GM19463 (cell line): Measurements from ENCODE around the gene MYH13.

ENCODE experiments used
- ATAC-seq: cut with Tn5 transposase; IDR thresholded peaks from one replicate; pipeline ENCODE4 v1.9.1; 2021; ENCODE audit warnings: mild to moderate bottlenecking, moderate library complexity; ENCODE audit not compliant: unreplicated experiment

Gene MYH13

DNA sequence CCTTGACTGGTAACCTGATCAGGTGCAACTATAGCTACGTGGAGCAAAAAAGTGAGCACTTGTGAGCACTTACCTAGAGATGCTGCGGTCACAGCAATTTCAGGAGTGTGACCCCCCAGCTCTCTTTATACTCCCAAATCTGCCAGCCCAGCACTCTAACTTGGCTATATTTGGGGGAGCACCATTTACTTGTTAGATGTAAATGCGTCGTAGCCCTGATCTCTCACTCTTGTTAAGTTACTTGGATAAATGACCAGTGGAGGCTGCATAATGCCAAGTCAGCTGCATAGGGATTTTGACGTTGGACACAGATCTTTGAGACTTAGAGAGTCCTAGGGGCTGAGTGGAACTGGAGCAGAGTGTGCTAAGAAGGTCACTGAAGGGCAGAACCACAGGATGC, at the start of gene MYH13:
Gene MYH13 (minus strand): TSS at position 101 of the 400 bp plus-strand sequence. CDS start 8,476 bp downstream, outside the sequence.
- no peak for ATAC-seq

DNA sequence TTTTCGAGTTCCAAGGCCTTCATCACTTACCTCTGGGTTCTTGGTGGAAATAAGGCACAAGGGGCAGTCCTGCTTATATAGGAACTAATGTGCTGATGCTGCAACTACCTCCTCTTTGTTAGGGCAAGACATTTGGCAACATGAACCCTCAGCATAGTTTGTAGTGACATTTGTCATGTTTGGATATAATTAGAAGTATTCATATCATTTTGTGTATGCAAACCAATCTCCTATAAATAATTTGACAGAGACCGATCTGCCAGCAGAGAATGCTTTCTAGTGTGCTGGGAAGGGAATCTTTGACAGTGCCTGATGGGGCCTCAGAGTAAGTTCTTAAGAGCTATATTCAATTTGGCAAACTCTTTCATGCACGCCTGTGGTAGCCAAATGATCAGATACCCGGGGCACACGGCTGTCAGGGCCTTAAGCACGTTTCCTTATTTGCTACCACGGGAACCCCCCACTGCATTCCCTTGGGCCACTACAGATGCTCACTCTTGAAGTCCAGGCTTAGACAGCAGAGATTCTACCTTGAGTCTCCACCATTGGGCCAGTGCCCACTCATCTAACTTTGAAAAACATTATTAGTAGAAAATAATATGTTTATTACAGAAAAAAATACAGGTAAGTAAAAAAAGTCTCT, 49.2 kb upstream of the MYH13 start, which contains the start of gene MYH8:
Gene MYH8 (minus strand): TSS at position 51 of the 643 bp plus-strand sequence. CDS start 1,723 bp downstream, outside the sequence.
- no peak for ATAC-seq

DNA sequence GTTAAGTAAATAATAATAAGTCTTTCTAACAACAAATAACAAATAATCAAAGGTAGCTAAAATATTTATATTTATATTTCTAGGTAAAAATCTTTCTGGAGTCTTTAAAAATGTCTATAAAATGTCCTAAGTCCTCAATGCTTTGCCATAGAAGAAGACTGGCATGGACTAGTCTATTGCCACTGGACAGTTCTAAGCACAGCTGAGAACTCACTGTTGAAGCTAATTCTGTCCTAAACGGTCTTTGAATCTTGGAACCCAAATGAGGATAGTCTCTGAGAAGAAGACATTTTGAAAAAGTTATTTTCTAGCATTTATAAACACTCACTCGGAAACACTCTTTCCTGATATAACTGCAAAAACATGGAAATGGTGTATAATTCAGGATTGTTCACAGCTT, 48.4 kb upstream of the MYH13 start:
- ATAC-seq = no peak

DNA sequence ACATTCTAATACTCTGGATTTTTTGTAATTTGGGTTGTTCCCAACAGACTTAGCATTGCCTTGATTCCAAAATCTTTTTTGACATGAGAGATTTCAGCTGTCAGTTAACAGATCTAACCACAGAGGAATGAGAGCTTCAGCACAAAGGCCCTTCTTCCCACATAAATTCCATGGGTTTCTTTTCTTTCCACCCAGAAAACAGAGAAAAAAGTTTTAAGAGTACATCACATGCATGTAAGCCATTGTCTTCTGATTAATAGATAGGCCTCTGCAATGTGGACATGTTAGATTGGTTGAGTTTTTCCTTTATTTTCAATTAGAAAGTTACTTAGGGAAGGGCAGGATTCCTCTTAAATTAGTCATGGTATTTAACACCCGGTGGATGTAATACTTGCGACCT, 48.0 kb upstream of the MYH13 start:
- no peak for ATAC-seq

DNA sequence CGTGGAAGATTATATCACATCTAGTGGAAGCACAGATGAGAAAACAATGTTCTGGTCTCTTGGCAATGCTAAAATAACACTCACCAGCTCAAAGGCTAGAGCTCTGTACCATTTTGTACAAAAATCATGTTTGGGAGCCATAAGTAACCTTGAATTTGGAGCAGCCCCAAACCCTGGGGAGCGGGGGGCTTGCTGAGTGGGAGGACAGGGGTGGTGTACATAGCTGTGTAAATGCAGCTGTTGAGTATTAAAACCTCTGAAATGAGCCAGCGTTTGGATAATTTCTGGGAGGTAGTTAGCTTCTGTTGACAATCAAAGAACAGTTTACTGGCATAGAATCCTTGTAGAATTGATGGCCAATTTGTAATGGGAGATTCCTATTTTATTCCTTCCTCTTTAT, 44.6 kb upstream of the MYH13 start:
- ATAC-seq = no peak

- no peak for ATAC-seq
Measured at GRCh38 chr17:10415161-10415560, 42.4 kb upstream of the MYH13 start.

GRCh38 chr17:10403589-10403988, 30.8 kb upstream of the MYH13 start:
- no peak for ATAC-seq

DNA sequence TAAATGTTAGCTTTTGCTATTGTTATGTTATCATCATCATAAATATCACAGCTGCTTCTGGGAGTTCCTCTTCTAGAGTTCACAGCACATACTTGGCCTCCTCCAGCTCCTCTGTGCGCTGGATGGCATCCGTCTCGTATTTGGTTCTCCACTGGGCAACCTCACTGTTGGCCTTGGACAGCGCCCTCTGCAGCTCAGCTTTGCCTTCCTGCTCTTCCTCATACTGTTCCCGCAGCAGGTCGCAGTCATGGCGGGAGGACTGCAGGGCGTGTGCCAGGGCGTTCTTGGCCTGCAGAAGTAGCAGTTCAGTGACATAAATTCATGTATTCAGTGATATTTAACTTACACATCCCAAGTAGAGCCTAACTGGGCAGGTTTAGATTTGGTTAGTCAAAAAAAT, 25.5 kb upstream of the MYH13 start:
- no peak for ATAC-seq

DNA sequence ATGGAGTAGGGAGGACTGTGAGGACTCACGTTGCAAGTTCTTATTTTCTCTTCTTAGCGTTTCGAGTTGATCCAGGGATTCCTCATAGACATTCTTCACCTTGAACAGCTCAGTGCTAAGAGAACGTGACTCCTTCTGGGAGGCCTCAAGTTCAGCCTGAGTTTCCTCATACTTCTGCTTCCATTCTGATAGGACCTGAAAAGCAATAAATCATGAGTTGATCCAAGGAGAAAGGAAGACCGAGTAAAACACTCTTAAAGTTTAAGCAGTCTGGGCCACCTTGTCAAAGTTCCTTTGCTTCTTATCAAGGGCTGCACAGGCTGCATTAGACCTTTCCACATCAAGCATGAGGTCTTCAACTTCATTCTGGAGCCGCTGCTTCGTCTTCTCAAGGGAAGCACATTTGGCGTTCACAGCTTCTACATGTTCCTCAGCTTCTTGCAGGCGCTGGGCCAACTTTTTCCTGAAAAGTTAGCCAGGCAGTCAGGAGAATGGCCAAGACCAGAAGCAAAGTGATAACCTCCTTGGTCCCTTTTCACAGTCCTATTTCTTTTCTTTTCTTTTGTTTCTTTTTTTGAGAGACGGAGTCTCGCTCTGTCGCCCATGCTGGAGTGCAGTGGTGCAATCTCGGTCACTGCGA, 23.8 kb upstream of the MYH13 start:
- ATAC-seq = no peak

DNA sequence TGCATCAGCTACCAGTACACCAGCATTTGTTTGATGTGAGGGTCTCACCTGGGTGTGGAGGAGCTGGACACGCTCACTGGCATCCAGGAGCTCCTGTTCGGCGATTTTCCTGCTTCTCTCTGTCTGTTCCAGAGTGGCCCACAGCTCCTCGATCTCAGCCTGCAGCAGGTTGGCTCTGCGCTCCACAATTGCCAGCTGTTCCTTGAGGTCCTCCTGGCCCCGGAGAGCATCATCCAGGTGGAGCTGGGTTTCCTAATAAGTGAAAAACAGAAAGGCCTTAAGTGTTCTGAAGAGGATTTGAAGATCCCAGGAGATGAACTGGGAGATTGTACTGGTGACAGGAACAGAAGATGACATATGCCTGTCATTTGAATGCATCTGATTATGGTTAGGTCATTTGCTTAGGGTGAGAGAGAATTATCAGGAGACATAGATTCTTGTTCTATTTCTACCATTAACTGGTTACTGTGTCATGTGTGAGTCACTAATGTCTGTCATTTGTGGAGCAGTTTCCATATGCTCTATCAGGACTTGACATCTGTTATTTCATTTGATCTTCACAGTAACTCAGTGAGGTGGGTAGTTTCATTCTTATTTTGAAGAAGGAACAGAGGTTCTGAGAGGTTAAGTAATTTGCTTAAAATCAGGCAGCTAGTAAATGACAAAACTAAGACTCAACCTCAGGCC, 21.5 kb upstream of the MYH13 start:
- ATAC-seq = peak; percentile 44

DNA sequence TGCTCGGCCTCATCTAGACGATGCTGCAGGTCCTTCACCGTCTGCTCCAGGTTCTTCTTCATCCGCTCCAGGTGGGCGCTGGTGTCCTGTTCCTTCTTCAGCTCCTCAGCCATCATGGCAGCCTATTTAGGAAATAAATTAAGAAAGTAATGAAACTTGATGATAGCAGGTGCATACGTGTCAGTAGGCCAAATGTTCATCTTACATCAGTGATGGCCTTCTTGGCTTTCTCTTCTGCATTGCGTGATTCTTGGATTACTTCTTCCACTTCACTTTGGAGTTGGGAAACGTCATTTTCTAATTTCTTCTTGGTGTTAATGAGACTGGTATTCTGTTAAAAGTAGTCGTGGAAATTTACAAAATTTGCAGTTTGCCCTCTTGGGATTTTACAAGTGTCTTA, 20.1 kb upstream of the MYH13 start:
- ATAC-seq = no peak

DNA sequence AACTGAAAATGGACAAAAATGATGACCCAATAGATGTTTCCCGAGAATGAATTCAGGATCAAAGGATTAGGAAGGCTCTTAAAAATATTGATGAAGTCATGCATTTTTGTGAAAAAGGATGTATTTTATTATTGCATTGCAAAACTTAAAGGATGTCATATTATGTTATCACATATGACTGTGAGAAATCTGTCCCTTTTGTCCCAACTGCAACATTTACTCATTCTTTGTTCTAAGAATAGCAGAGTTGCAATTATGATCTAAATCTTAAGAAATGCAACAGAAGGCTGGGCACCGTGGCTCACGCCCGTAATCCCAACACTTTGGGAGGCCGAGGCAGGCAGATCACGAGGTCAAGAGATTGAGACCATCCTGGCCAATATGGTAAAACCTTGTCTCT, 13.1 kb upstream of the MYH13 start:
- ATAC-seq = no peak

- no peak for ATAC-seq
Measured at GRCh38 chr17:10384175-10384574, 11.4 kb upstream of the MYH13 start.

GRCh38 chr17:10380631-10381408, 8.0 kb upstream of the MYH13 start:
- ATAC-seq = no peak

DNA sequence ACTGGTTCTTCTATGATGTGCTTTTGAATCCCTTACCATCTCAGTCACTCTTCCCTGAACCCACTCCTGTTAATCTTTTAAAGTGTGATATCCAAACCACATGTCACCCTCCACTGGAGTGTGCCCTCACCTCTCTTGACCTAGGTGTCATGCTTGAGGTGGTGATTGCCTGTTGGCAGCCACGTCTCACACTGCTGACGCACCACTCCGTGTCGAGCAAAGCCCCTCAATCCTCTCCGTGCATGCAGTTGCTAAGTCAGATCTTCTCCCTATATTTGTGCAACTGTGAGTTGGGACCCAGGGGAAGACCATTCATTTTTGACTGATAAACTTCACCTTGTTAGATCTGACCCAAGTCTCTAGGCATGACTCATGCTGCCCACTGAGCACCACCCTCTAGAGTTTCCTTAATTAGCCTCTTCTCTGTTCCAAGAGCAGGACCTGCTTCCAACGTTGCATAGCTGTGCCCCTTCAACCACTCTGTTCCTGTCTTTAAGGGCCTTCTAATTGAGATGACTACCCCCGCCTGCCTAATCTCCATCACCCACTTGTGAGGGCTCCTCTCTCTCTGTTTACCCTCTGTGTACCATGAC, 2.7 kb downstream of the MYH13 start:
- ATAC-seq = no peak

DNA sequence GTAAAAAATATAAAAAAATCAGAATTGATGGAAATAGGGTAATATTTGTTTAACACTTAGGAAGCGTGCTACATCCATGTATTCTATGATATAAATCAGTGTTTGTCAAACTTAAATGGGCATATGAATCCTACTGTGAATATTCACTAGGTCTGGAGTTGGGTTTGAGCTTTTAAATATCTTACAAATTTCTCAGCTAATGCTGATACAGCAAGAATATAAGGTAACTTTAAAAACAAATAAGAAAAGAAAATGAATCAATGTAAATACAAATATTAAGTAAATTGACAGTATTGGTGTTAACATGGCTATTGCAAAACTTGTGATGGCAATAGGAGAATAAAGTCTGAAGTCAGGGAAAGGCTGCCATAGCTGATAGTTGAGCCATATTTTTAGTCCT, 3.6 kb downstream of the MYH13 start:
- ATAC-seq = no peak

DNA sequence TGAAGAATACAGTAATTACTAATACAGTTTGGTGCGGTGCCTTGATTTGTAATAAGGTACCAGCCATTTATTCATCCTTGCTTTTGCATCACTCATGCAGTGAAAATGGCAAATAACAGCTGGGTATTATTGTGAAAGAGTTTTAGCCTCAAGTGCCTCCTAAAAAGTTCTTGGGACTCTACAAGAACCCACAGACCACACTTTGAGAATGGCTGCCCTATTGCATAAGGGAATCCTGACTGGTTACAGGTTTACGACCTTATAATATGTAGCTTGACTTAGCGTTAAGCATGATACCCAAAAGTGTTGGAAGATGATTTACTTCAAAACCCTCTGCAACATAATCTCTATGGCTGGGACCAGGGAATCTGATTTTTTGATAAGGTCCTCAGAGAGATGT, 4.2 kb downstream of the MYH13 start:
- ATAC-seq = no peak

DNA sequence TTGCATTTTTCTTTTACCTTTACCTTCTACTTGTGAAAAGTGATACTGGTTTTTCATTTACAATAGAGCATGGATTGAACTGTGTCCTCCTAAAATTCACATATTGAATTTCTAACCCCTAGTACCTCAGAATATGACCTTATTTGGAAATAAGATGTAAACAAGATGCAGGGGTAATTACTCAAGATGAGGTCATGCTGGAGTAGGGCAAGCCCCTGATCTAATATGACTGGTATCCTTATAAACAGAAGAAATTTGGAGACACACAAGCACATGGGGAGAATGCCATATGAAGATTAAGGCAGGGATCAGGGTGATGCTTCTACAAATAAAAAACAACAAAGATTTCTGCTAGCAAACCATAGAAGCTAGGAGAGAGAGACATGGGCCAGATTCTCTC, 12.2 kb downstream of the MYH13 start:
- no peak for ATAC-seq

DNA sequence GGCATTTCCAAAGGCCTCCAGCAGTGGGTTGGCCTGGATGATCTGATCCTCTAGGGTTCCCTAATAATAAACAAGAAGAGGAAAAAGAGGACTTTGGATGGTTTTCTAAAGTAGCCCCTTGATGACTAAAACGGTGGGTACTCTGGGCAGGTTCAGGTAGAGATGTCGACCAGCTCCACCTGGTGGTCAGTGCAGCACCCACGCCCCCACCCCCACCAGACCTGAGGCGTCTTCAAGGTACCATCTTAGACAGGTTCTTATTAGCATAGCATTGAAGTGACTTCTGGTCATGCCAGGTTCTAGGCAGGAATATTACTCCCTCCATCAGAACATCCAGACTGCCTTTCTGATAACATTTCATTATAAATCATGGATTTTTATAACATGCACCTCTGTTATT, 15.0 kb downstream of the MYH13 start:
- no peak for ATAC-seq

DNA sequence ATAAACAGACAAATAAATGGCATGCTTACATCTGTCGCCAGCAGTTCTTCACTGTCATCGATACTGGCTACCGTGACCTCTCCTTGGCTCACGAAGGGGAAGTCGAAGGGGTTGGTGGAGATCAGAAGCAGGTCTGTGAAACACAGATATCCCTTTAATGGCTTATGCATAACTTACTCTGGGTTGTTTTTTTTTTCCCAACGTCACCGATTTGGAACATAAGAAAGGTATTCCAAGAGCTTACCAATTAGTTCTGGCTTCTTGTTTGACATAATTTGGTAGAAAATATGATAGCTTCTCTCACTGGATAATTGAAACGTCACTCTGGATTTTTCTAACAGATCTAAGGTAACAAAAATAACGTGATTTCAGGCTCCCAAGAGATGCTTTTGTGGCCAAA, 18.2 kb downstream of the MYH13 start:
- no peak for ATAC-seq

DNA sequence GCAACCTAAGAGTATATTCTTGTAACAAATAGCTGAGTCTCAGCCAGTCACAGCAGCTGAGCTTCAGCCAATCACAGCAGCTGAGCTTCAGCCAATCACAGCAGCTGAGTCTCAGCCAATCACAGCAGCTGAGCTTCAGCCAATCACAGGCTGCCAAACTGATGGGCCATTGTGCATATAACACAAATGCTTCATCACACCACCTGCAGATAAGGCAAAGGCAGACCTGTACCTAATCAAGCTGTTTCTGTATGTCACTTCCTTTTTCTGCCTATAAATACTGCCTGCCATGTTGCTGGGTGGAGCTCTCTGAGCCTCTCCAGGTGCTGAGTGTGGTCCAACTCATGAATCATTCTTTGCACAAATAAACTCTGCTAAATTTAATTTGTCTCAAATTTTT, 19.9 kb downstream of the MYH13 start:
- no peak for ATAC-seq
